DLD1 (cell line): ENCODE measurements around the gene SGMS1.
"Not testable (repeated sequence)": the region's sequence is repeated elsewhere in the genome, so short reads cannot be mapped to it uniquely, and the experiment has no call there.

ENCODE experiments used
- in situ Hi-C: cut with HindIII; loops from 2 replicates; pipeline ENCODE4 v1.10.0; 2017; ENCODE audit warnings: low sequenced_read_pairs

The SGMS1 gene

DNA sequence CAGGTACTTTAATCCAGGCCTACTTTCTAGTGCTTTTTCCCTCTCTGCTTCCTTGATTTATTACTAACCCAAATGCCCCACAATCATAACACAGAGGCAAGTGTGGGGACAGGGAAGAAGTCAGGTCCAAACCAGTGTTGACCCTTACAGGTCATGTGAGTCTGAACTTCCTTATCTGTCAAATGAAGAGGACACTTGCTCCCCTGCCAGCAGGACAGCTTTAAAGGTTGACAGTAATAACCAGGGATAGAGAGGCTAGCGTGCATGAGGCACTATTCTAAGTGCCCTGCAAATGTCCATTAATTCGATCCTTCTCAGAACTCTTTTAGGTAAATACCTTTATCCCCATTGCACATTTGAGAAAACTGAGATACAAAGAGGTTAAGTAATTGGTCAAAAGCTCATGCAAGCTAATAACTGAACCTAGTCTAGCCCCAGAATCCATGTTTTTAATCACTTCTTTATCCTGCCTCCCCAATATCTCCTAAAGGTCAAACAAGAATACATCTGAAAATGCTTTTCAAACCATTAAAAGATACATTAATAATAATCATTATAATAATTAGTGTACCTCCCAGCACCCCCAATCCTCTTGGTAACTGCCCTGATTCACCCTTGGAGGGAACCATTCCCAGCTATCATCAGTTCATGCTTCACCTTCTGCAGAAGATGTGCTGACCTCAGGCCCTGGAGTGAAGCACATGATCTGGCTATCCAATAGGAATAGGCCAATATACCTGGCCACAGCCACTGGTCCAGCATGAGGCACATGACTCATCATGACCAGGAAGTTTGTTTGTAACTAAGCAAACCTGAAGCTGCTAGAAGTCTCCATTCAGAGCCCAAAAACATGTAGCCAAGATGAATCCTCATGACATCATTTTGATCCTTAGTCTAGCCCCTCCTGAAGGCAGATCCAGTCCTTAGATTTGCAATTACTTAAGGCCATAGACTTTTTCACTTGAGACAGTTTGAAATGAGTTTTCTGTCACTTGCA, 40.7 kb downstream of the SGMS1 start:
- in situ Hi-C loops = no loop called here

DNA sequence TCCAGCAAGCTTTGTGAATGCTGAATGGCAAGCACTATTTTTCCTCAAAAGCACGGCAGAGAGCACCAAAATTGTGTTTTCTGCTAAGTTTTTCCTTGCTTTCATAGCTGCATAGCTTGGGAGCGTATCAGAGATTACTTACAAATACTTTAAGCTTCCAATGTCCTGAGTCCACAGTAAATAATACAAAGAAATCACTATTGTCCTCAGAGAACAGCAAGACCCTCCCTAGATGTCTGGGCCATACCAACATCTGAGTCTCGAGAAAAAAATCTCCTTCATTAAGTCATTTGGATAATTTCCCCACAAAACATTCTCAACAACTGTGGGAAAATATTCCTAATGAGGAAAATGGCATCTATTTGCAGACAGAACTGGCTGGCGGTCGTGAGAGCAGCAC, 41.7 kb downstream of the SGMS1 start:
- in situ Hi-C loops = no loop called here

DNA sequence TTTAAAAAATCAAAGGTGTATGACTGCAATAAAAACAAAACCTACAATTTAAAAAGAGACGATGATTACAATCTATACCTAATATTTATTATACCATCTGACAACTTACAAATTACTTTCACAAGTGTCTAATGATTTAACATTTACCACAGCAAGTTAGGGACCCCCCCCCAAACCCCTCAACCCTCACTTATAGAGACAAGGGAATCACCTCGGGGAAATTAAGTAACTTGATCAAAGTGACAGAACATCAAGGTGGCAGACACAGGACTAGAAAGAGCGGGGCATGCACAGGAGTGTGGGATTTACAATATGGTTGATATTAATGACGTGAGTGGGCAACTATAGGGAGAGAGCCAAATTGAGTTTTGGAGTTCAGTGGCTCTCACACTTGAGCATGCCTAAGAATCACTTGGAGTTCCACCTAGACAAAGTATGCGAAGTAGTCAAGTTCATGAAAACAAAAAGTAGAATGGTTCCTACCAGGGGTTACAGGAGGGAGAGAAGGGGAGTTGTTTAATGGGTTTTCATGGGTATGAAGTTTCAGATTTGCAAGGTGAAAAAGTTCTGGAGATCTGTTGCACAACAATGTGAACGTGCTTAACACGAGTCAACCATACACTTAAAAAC, 43.4 kb downstream of the SGMS1 start:
- in situ Hi-C loops = no loop called here

DNA sequence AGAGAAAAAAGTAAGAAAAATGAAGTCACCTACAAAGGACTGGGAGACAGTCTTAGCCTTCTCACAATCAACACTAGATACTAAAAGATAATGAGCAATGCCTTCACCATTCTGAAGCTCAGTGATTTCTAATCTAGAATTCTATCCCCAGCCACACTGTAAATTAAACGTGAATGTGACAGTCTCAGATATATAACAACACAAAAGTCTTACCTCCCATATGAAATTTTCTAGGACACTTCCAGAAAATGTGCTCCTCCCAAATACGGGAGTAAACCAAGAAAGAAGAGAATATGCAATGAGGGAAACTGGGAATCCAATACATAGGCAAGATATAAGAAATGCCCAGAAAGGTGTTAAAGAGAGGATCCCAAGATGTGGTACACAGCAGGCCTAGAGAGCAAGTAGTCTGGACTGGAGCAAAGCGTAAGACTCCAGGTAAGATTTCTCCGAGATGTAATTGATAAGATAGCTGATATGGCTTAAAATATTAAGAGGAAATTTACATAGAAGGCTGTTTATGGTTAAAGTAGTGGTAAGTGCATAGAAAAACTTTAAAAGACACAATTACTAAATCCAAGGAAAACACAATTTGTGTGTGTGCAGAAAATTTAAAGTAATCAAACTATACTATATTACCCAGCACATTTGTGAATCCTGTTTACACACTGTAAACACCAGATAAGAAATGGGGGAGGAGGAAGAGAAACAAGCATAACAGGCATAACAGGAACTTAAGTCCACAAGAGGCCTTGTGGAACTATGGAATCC, 44.1 kb downstream of the SGMS1 start:
- in situ Hi-C loops = no loop called here

DNA sequence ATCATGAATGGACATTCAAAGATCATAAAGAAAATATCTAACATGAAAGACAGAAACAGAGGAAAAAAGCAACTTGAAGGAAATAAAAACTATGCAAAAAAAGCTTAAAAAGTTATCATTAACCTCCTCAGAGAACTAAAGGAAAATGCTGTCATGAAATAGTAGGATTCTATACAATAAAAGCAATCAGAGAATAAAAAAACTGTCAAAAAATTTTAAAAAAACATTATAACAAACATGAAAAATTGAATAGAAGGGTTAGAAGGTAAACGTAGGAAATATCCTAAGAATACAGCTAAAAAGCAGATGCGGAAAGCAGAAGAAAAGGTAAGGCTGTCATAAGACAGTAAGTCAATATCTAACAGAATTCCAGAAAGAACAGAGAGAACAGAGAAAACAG, 44.8 kb downstream of the SGMS1 start:
- in situ Hi-C loops = no loop called here

DNA sequence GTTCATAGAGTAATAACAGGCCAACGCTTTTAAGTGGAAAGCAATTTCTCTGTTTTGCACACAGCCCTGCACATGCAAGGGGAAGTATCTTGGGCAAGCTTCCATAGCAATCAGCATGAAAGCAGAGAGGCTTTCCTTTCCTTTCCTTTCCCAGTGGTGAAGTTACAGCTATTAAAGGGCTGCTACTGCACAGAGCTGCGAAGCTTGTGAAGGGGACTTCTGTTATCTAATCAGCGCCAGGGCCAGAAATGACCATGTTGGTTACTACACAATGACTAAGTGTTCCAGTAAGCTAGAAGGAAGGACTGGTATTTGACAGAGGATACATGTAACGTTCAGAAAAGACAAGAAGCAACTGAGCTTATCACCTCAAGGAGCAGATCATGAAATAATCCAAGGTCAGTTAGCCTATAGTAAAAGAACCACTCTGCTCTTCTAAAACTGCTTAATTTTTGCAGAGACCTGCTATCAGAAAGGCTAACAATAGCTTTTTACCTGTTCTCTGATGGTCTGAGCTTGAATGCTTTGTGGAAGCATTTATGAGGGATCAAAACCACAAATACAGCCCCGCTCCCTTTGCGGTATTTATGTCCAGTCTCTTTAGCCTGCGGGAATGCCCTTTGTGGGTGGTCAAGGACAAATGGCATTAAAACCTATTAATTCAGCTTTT, 45.9 kb downstream of the SGMS1 start:
- in situ Hi-C loops = no loop called here

DNA sequence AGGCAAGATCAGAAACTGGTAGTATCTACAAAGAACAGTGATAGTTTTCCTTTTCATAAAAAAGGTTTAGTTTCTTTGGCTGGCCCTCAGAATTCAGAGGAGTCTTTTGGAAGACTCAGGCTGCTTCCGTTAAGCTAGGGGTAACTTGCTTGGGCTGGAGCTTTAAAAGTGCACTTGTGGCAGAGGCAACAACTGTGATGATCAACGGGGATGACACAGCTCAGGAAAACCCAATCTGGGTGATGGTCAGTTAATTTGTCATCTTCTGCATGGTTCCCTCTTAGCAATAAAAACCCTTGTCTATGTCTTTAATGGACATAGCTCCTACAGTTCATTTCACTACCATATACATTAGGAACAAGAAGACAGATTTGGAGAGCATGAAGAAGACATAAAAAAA, 46.7 kb downstream of the SGMS1 start:
- in situ Hi-C loops = no loop called here

DNA sequence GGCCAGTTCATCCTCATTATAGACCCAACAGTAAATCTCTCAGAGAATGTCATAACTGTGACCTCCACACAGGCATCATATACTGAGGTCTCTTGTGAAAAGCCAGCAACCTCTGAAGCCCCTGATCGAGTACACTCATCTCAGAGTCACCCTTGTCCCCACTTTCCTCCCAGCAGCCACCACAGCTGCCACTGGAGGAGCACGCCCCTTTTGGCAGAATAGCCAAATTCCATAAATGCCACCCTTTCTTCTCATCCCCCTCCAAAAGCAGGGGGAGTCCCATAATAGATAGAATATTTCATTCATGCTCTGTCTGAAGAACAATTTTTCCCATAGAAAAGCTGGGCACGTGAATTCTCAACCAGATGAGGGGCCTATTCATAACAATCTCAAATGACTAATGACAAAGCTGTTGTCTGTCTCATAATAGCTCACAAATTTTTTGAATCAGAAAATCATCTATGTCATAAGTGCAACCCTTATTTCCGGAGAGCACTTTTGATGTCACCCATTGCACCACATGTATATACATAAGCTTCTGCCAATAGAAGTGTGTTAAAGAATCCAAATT, 47.4 kb downstream of the SGMS1 start:
- in situ Hi-C loops = no loop called here

DNA sequence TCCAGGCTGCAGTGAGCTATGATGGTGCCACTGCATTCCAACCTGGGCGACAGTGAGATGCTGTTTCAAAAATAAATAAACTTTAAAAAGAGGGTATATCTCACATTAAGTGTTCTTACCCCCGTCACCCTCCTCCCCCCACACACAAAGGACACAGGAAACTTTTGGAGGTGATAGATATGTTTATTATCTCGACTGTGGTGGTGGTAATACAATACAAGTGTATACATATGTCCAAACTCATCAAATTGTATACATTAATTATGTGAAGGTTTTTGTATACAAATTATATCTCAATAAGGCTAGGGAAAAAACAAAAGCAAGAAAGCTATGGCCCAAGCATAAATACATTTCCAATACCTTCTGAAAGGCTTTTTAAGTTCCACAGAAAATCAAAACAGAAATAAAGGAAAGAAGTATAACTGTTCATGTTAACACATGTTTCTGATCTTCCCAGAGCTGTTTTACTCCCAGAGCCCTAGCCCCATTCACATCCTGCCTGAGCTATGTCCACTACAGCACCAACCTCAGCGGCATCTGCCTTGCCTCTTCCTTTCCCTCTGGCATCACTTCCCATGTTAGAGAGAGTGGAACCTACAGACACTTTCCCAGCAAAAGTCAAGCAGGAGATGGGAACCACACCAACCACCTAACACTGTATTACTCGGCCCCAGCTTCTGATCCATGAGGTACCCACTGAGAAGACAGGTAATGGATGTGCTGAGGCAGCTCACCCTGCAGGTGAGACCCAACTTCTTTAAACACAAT, 48.1 kb downstream of the SGMS1 start:
- in situ Hi-C loops = no loop called here

DNA sequence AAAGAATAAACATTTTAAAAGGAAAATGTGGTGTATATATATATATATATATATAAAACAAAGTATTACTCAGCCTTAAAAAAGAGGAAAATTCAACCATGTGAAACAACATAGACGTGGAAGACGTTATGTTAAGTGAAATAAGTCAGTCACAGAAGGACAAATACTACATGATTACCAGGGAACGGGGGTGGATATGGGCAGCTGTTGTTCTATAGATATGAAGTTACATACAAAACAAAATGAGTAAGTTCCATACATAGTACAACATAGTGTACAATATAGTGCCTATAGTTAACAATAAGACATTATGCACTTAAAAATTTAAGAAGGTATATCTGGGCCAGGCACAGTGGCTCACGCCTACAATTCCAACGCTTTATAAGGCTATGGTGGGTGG, 48.8 kb downstream of the SGMS1 start:
- in situ Hi-C loops = no loop called here

DNA sequence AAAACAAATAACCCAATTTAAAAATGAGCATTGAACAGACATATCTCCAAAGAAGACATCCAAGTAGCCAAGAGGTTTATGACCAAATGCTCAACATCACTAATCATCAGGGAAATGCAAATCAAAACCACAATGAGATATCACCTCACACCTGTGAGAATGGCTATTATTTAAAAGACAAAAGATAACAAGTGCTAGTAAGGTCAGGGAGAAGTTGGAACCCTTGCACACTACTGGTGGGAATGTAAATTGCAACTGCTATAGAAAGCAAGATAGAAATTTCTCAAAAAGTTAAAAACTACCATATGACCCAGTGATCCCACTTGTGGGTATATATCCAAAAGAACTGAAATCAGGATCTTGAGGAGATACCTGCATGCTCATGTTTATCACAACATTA, 49.5 kb downstream of the SGMS1 start:
- in situ Hi-C loops = no loop called here

DNA sequence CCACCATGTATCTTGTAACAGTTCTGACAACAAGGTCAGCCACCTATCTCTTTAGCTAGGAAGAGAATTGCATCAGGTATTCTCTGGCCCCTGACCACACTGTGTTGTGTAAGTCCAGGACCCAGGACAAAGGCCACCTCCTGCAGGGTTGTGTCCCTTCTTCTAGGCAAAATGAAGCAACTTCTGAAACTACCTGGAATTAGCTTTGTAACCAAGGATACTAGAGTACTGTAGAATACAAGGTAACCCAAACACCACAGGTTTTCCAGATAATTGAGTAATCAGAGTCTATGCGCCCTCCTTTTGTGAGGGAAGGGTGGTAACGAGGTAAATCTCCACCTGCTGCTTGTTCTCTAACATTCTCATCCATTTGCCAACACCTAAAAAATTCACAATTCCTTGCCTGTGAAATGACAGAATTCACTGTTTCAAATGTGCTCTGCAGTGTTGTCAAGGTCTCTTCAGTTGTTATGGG, 51.7 kb downstream of the SGMS1 start:
- in situ Hi-C loops = no loop called here

DNA sequence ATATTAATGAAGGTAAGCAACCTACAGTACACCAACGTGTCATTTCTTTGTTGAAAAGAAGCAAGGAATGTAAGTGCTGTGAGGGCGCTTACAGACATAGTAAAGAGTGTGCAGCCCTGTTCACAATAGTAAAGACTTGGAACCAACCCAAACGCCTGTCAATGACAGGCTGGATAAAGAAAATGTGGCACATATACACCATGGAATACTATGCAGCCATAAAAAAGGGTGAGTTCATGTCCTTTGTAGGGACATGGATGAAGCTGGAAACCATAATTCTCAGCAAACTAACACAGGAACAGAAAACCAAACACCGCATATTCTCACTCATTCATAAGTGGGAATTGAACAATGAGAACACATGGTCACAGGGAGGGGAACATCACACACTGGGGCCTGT, 55.0 kb downstream of the SGMS1 start:
- in situ Hi-C loops = not testable (repeated sequence)

DNA sequence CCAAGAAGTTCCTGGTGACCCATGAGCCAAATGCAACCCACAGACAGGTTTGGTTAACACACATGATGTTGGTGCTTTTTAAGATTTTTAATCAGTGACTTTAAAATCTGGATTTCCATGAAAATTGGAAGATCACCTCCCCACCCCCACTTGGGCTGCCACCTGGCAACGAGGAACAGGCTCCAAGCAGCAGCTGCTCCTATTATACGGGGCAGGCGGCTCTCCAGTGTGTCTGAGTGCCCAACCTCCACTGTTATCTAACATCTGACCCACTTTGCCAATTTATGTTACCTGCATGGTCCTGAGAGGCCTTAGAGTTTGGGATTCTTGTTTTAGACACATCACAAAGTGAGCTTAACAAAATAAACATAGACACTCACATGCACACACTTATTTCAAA, 56.4 kb downstream of the SGMS1 start:
- in situ Hi-C loops = no loop called here

DNA sequence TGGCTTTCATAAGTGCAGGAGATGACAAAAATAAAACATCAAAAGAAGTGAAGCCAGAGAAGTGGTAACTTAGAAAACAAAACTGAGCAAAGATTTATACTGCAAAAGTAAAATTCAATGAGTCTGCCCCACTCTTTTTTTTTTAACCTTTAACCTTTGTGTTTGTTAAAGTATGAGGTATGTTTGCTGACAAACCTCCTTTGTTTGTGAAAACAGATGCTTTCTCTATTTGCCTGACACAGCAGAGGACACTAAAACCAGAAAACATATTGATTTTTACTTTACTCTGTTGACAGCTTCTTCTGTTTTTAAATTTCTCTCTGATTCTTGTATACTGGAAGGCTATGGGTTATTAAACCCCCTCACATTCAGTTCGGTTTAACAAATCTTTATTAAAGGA, 57.6 kb downstream of the SGMS1 start:
- in situ Hi-C loops = no loop called here

DNA sequence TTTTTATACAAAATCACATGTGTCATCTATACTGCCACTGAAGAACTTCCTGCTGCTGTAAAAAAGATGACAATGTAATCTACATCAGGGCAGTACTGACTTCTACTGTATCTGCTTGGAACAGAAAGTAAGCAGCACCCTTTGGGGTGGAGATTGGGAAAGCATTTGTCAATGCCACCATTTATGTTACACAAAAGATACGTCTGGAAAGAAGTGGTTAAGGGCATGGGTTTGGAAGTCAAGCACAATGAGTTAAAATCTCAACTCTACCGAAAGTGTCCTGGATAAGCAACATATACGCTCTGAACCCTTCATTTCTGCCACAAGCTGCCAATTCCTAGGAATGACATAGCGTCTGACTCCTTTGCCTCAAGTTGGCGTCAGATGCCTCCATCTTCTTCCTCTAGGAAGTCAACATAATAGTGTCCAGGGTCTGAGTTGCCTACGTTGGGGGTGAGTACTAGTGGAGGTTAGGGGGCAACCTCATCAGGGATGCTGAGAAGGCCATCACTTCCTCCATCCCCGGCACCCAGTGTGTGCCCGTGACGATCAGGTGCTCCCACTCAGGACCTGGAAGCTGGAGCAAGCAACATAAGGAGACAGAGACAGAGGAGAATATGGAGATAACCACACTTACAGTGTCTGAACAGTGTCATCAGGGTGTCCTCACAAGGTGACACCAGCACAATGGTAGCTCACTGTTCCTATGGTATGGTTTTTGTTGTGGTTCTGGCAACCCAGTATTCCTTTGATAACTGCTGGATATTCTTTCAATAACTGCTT, 58.3 kb downstream of the SGMS1 start:
- in situ Hi-C loops = no loop called here

DNA sequence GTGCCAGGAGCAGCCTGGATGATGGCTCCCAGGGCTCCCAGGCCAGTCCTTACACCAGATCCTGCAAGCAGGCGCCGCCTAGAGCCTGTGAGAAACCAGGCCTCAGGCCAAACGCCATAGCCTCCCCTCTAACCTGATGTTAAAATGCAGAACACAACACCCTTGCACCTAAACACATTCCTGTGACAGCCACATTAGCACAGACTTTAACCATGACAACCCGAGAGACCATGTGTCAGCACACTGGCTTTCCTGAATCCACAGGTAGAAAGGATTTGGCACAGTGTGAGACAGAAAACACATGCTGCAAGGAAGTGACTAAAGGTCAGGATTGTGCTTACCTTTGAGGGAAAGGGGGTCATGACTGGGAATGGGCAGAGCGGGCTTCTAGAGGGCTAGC, 59.9 kb downstream of the SGMS1 start:
- in situ Hi-C loops = no loop called here

DNA sequence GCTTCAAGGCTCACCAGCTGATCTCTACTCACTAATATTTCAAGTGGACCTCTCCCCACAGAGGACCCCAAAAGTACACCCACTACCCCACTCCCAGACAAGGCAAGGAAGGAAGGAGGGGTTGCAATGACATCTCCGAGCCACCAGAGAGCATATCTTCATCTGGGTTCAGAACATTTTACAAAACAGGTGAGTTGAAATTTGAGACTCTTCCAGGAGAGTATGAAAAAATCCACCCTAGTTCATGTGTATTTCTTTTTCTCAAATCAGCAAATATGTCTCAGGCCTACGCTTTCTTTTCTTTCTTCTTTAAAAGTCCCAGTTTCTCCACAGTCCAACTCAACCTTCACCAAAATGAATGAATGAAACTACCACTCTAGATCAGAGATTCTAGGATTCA, 61.9 kb downstream of the SGMS1 start:
- in situ Hi-C loops = no loop called here

DNA sequence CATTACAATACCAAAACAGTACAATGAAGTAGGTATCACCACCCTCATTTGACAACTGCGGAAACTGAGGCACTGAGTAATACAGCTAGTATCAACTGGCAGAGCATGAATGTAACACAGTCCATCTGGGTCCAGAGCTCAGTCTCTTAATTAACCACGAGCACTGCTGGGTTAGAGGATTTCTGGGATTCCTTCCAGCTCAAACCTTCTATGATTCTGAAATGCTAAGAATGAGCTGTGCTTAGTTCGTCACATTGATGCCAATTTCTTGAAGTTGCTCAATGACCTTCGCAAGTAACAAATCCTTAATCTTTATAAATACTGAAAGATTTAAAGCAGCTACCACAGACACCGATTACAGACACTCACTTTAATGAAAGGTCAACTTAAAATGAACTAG, 62.5 kb downstream of the SGMS1 start:
- in situ Hi-C loops = no loop called here
